Prostate gland (tissue), 2 donors: ENCODE data around the gene TIAM2. TPM values are rescaled to one million over a fixed set of nuclear protein-coding genes. Genes with fewer than 3 reads are reported as not detected.

Experiments
- DNase-seq: peaks from one replicate; pipeline ENCODE4 v3.0.0-alpha.2; 2019; ENCODE audit warnings: low spot score
- H3K27ac ChIP-seq, 2 donors: fragments of 200-600 bp; sonication (generic); 2 replicates each; pipeline ENCODE4 v1.5.1; 2017 to 2019
- H3K27me3 ChIP-seq: fragments of 200-600 bp; sonication (generic); replicated peaks from 2 replicates; pipeline ENCODE4 v1.5.1; 2019; ENCODE audit not compliant: insufficient read depth
- H3K36me3 ChIP-seq, 2 donors: fragments of 200-600 bp; sonication (generic); 1 replicate in 1 of 2; 2 replicates in 1 of 2; pipeline versions ENCODE4 v1.5.1 to v1.8.1; 2017 to 2019
- H3K4me1 ChIP-seq: fragments of 200-600 bp; sonication (generic); replicated peaks from 2 replicates; pipeline ENCODE4 v1.5.1; 2019
- H3K4me3 ChIP-seq, 2 donors: fragments of 200-600 bp; sonication (generic); 2 replicates each; pipeline ENCODE4 v1.5.1; 2017 to 2019
- H3K9me3 ChIP-seq: fragments of 200-600 bp; sonication (generic); 2 replicates; pipeline ENCODE4 v1.5.1; 2017
- CTCF ChIP-seq, 4 experiments: fragments of 200-600 bp in 2 of 4; fragments of 450-650 bp in 2 of 4; sonication (generic) in 2 of 4; IDR thresholded peaks; 1 replicate in 3 of 4; 2 replicates in 1 of 4; pipeline ENCODE4 v1.5.1; 2016 to 2019; ENCODE audit warnings: antibody characterized with exemption in 4 of 4, mild to moderate bottlenecking in 2 of 4, moderate library complexity in 2 of 4
- POLR2A ChIP-seq: fragments of 450-650 bp; IDR thresholded peaks from one replicate; pipeline ENCODE4 v1.6.1; 2016; ENCODE audit warnings: antibody characterized with exemption, mild to moderate bottlenecking
- POLR2AphosphoS5 ChIP-seq: sonication (generic); formaldehyde crosslinking; IDR thresholded peaks from one replicate; pipeline ENCODE4 v1.6.1; 2017; ENCODE audit warnings: antibody characterized with exemption
- WGBS: methylation state at CpG from one replicate; pipeline ENCODE4 v1.1.5; 2018; 5-methylcytosine and 5-hydroxymethylcytosine counted together
- intact Hi-C: fragments of 100-400 bp; cut with DNase I; formaldehyde crosslinking; loops from one replicate; pipeline ENCODE4 v1.14.2; 2022
- total RNA-seq, 2 donors: library from RNA; depleted of rRNA; stranded (reverse); fragments of >200 nt; gene quantifications; one replicate each; pipeline ENCODE4 v1.1.0, GENCODE V29; 2016

The TIAM2 gene
- total RNA-seq, 2 donors from 2014 or later = 13.1 to 21.6 TPM

- H3K27me3 ChIP-seq = no peaks in the 10 kb centered on the region
- DNase-seq = no peak
- no peak overlapping the region for H3K27ac ChIP-seq
- H3K36me3 ChIP-seq = no peaks in the 10 kb centered on the region
- H3K4me3 ChIP-seq = no peak overlapping the region
- intact Hi-C loops = no loop called here
- TF ChIP-seq CTCF (IDR thresholded peaks at IDR 0.05) (no peak), POLR2A (no peak), POLR2AphosphoS5 (no peak)
- 86% methylated on average over 3 of the region's 3 CpGs for WGBS
- H3K9me3 ChIP-seq = no peaks in the 10 kb centered on the region
- H3K4me1 ChIP-seq = no peaks in the 10 kb centered on the region
Measured at GRCh38 chr6:155260686-155261085, 265.6 kb downstream of the TIAM2 start.

- TF ChIP-seq POLR2AphosphoS5 (no peak), CTCF (IDR thresholded peaks at IDR 0.05) (no peak), POLR2A (no peak)
- H3K36me3 ChIP-seq = no peaks in the 10 kb centered on the region
- intact Hi-C loops = no loop called here
Measured at GRCh38 chr6:155261111-155261900, 266.2 kb downstream of the TIAM2 start.

GRCh38 chr6:155262655-155263054 lies 267.5 kb downstream of the TIAM2 start:
- intact Hi-C loops = no loop called here
- Histone ChIP-seq H3K27me3 (no peaks in the 10 kb centered on the region), H3K4me1 (no peaks in the 10 kb centered on the region), H3K9me3 (no peaks in the 10 kb centered on the region), H3K36me3 (no peaks in the 10 kb centered on the region), H3K27ac (no peak overlapping the region), H3K4me3 (no peak overlapping the region)
- TF ChIP-seq POLR2A (no peak), POLR2AphosphoS5 (no peak), CTCF (IDR thresholded peaks at IDR 0.05) (no peak)
- DNase-seq = no peak
- WGBS = 75% methylated on average over 4 of the region's 4 CpGs

More at GRCh38 chr6:155261111-155261900, 266.2 kb downstream of the TIAM2 start:
- Histone ChIP-seq H3K4me3 (no peak overlapping the region), H3K27ac (no peak overlapping the region), H3K27me3 (no peaks in the 10 kb centered on the region), H3K4me1 (no peaks in the 10 kb centered on the region), H3K9me3 (no peaks in the 10 kb centered on the region)
- no peak for DNase-seq
- WGBS = 87% methylated on average over 11 of the region's 11 CpGs

- no peak for TF ChIP-seq POLR2AphosphoS5
- TF ChIP-seq POLR2A = no peak
- no peak for TF ChIP-seq CTCF (IDR thresholded peaks at IDR 0.05)
- WGBS = 83% methylated on average over 10 of the region's 10 CpGs
- no peak for DNase-seq
- Histone ChIP-seq H3K4me3 (no peak within 1 kb of the TSS), H3K9me3 (no peaks in the 10 kb centered on the region), H3K27me3 (no peaks in the 10 kb centered on the region), H3K36me3 (no peaks in the 10 kb centered on the region), H3K27ac (no peak within 1 kb of the TSS), H3K4me1 (no peaks in the 10 kb centered on the region)
- intact Hi-C loops = no loop called here
Measured at GRCh38 chr6:155263373-155264063, 268.4 kb downstream of the TIAM2 start, which contains the start of gene CLDN20. Gene CLDN20 (plus strand): TSS chr6:155264013. CDS start chr6:155275720, 11,707 bp downstream.
